ENCODE measurements around the gene GFI1.
A peak's percentile ranks its signal among the peaks of the same experiment; 100 is the strongest.

GFI1 gene

DNA sequence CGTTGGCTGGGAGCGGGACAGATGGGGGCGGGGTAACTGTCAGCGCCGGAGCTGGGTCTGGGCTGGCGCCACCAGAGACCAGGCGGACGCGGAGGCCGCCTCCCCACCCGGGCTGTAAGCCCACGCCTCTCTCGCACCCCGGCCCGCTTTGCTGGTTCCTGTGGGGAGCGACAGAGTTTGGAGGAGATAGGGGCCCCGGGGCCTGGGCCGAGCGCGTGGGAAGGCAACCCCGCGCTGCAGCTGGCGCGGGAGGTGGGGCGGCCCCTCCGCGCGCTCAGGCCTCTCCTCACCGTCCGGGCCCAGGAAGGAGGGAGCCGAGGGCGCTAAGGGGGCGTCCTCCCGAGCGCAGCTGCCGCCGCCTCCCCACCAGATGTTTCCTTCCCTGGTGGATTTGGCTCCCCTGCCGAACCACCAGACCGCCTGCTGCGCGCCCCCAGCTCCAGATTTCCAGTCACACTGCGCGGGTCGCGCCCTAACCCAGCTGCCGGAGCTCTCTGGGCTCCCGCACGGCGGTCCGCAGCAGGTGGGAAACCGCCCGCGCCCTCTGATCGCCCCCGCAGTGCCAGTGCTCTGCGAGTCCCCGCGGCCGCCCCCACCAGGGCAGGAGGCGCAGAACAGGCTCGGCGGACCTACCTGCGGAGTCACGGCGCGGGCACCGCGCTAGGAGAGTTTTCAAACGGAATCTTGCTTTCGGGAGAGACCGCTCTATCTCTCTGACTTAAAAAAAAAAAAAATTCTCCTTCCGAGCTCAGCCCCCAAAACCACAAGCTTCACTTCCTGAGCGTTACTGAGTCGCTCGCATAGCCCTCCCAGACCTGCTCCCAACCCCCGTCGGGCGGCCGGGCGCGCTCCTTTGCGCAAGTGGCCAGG, 1.1 kb downstream of the GFI1 start:
- no peaks in the 10 kb centered on the region for H3K27me3 ChIP-seq (replicated peaks; ENCODE audit: control insufficient read depth, insufficient read depth, low read length)
- no peaks in the 10 kb centered on the region; the same call in 1 of the 2 replicates for H3K36me3 ChIP-seq (ENCODE audit: control insufficient read depth, insufficient read depth, low read length)
- TF ChIP-seq, protein P1, sequence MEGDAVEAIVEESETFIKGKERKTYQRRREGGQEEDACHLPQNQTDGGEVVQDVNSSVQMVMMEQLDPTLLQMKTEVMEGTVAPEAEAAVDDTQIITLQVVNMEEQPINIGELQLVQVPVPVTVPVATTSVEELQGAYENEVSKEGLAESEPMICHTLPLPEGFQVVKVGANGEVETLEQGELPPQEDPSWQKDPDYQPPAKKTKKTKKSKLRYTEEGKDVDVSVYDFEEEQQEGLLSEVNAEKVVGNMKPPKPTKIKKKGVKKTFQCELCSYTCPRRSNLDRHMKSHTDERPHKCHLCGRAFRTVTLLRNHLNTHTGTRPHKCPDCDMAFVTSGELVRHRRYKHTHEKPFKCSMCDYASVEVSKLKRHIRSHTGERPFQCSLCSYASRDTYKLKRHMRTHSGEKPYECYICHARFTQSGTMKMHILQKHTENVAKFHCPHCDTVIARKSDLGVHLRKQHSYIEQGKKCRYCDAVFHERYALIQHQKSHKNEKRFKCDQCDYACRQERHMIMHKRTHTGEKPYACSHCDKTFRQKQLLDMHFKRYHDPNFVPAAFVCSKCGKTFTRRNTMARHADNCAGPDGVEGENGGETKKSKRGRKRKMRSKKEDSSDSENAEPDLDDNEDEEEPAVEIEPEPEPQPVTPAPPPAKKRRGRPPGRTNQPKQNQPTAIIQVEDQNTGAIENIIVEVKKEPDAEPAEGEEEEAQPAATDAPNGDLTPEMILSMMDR (IDR thresholded peaks at IDR 0.05; ENCODE audit: insufficient read depth, low read length, poor library complexity, severe bottlenecking): peak; percentile 68
- peak overlapping the region; percentile 72 for H3K4me3 ChIP-seq (replicated peaks; ENCODE audit: low read depth, low read length)
- peak; percentile 84 for DNase-seq (ENCODE audit: extremely low read depth, insufficient read length)

DNA sequence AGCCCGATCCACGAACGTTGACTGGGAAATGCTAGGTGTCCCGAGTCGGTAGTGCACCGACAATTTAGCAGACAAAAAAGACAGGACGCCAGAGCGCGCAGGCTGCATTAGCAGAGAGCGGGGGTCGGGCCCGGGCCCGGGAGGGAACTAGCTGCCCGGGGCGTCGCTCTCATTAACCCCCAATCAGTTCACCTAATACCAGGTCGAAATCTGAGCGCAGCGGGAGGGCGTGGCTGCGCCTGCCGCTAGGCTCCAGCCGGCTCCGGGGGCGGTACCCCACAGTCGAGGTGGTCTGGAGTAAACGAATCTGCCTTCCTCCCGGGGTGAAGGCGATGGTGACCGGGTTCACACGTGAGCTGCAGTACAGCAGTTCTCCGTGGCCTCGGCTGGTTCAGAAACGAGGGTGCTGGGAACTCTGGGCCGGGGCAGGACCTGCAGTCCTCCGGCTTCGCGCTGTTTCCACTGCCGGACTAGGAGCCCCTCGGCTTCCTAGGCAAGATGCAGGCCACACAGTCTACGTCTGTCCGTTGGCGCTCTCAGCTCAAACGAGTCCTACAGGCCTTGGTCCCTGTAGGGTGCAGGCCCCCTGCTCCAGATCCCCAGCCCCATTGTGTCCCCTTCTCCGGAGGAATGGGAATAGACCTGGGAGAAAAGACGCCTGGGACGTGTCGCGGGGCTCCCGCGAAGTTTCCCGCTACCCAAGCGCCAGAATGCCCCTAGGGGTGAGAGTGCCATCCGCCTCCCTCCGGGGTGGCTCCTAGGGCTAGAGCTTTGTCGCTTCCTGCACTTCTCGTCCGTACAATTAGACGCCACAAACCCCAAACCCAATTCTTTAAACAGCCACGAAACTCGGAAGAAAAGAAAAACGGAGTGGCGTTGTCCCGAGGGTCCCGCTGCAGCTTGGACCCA, 2.0 kb downstream of the GFI1 start:
- Histone ChIP-seq H3K4me3 (replicated peaks; ENCODE audit: low read depth, low read length) (peak overlapping the region; percentile 72), H3K36me3 (ENCODE audit: control insufficient read depth, insufficient read depth, low read length) (peaks cover 3% of the 10 kb centered on the region), H3K27me3 (replicated peaks; ENCODE audit: control insufficient read depth, insufficient read depth, low read length) (no peaks in the 10 kb centered on the region)
- peak; percentile 75 for DNase-seq (ENCODE audit: extremely low read depth, insufficient read length)
- TF ChIP-seq, protein P1 (IDR thresholded peaks at IDR 0.05; ENCODE audit: insufficient read depth, low read length, poor library complexity, severe bottlenecking): peak; percentile 26

DNA sequence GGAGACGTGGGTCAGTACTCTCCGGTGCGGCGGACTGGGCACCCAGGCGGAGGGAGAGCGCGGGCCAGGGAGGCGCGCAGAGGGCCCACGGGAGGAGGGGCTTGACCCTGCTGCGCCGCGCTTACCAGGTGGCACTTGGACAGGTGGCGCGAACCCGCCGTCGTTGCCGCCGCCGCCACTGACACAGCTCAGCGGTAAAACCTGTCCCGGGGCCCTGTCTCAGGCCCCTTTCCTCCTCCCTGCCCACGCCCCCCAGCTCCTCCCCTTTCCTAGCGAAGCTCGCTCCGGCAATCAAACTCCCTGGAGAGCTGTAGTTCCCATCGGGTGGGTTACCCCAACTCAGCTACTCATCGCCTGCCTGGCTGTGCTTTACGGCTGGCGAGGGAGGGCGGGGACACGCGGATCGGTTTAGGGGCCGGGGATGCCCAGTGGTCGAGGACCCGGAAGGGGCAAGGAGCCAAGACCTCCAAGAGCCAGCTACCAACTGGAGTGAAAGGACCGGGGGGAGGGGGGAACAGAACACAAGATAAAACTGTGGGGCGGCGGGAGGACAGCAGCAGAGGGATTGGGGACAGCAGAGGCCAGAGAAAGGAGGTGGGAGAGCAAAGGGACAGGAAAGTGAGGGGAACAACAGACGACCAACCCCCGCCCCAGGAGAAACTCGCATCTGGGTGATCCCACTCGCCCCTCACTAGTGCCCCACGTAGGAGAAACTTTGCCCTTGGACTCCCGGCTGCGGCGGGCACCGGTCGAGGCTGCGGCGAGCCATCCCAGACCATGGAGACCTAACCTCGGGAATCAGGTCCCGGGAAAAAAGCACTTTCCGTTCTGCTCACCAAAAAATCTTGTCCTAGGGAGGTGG, 2.9 kb downstream of the GFI1 start:
- Histone ChIP-seq H3K27me3 (replicated peaks; ENCODE audit: control insufficient read depth, insufficient read depth, low read length) (no peaks in the 10 kb centered on the region), H3K4me3 (replicated peaks; ENCODE audit: low read depth, low read length) (peak overlapping the region; percentile 72), H3K36me3 (ENCODE audit: control insufficient read depth, insufficient read depth, low read length) (peaks cover 3% of the 10 kb centered on the region)
- DNase-seq (ENCODE audit: extremely low read depth, insufficient read length): peak; percentile 52
- TF ChIP-seq, protein P1 (IDR thresholded peaks at IDR 0.05; ENCODE audit: insufficient read depth, low read length, poor library complexity, severe bottlenecking): no peak

DNA sequence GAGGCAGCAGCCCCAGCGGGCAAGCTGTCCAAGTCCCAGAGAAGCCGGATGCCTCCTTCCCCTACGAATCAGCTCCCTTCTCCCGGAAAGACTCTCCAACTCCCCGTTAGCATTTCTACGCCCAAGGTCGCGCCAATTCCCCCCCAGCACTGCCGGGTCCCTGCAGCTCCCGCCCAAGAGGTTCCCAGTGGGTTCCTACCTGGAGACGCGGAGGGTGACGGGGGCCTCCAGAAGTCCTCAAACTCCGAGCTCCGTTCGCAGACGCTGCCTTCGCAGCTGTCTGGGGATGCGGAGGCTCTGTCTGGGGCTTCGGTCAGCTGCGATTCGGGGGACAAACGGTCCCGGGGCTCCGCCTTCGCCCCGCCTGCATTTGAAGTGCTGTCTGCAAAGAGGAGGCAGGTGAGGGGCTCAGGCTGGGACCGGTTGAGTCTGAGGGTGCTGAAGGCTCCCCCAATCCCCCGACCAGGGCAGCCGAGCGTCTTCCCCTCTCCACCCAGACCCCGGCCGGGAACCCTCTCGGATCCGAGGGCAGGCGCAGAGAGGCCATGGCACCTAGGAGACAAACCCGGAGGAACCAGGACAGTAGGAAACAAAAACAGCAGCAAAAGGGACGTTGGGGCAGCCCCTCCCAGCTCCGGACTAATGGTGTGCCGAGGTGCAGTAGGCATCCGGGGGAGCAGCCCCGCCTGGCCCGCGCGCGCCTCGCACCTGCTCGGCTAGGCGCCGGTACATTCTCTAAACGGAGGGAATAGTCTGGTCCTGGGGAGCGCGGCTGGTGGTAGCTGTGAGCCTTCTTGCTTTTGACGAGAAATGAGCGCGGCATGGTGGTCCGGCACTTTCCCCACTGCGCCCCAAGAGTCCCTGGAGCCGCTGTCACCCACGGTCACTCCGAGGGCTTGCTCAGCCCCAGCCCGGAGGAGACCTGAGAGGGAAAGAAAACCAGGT, 3.8 kb downstream of the GFI1 start:
- DNase-seq (ENCODE audit: extremely low read depth, insufficient read length): peak; percentile 47

More for the DNA sequence above, 3.8 kb downstream of the GFI1 start:
- TF ChIP-seq, protein P1 (IDR thresholded peaks at IDR 0.05; ENCODE audit: insufficient read depth, low read length, poor library complexity, severe bottlenecking): no peak
- Histone ChIP-seq H3K36me3 (ENCODE audit: control insufficient read depth, insufficient read depth, low read length) (peaks cover 3% of the 10 kb centered on the region), H3K4me3 (replicated peaks; ENCODE audit: low read depth, low read length) (peak overlapping the region; percentile 72), H3K27me3 (replicated peaks; ENCODE audit: control insufficient read depth, insufficient read depth, low read length) (no peaks in the 10 kb centered on the region)

Data from GM06990 (cell line).